Omental fat pad (tissue), 4 donors: ENCODE measurements around the gene ACAN. TPM values are rescaled to one million over a fixed set of nuclear protein-coding genes. Genes with fewer than 3 reads are reported as not detected.
A peak's percentile ranks its signal among the peaks of the same experiment; 100 is the strongest.

Experiments used
- ATAC-seq: fragments of 150-250 bp; one replicate; pipeline ENCODE4 v1.9.1; 2016; ENCODE audit warnings: mild to moderate bottlenecking, moderate library complexity; ENCODE audit not compliant: low FRiP score
- DNase-seq: peaks from one replicate; pipeline ENCODE4 v3.0.0-alpha.2; 2019; ENCODE audit warnings: low spot score
- total RNA-seq, 4 donors: library from RNA; depleted of rRNA; stranded (reverse); fragments of >200 nt; gene quantifications; one replicate each; pipeline ENCODE4 v1.1.0, GENCODE V29; 2016
- TF ChIP-seq, protein P1 (sequence below), 3 donors: fragments of 450-650 bp; IDR thresholded peaks; one replicate each; pipeline ENCODE4 v1.5.1; 2016 to 2017; ENCODE audit warnings: antibody characterized with exemption in 3 of 3, mild to moderate bottlenecking in 3 of 3, moderate library complexity in 2 of 3

Gene ACAN
- total RNA-seq, 4 donors from 2014 or later, result 0.06 to 0.12 TPM; not detected in 2

DNA sequence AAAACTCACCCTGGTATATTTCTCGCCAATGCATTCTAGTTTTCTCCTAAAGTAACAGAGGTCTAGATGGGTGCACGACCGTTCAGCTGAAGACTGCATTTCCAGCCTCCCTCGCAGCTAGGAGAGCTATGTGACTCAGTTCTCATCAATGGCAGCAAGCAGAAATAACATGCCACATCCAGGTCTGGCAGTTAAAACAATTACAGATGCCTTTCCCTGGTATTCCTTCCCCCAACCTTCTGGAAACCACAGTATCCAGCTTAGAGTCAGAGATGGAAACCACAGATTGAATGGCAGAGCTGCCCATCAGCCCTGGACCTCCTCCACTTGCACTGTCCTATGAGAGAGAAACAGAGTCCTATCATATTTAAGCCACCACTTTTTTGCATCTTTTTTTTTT lies 87.3 kb downstream of the ACAN start:
- no peak for ATAC-seq
- no peak for DNase-seq
- TF ChIP-seq, protein P1, sequence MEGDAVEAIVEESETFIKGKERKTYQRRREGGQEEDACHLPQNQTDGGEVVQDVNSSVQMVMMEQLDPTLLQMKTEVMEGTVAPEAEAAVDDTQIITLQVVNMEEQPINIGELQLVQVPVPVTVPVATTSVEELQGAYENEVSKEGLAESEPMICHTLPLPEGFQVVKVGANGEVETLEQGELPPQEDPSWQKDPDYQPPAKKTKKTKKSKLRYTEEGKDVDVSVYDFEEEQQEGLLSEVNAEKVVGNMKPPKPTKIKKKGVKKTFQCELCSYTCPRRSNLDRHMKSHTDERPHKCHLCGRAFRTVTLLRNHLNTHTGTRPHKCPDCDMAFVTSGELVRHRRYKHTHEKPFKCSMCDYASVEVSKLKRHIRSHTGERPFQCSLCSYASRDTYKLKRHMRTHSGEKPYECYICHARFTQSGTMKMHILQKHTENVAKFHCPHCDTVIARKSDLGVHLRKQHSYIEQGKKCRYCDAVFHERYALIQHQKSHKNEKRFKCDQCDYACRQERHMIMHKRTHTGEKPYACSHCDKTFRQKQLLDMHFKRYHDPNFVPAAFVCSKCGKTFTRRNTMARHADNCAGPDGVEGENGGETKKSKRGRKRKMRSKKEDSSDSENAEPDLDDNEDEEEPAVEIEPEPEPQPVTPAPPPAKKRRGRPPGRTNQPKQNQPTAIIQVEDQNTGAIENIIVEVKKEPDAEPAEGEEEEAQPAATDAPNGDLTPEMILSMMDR (IDR thresholded peaks at IDR 0.05), result no peak

DNA sequence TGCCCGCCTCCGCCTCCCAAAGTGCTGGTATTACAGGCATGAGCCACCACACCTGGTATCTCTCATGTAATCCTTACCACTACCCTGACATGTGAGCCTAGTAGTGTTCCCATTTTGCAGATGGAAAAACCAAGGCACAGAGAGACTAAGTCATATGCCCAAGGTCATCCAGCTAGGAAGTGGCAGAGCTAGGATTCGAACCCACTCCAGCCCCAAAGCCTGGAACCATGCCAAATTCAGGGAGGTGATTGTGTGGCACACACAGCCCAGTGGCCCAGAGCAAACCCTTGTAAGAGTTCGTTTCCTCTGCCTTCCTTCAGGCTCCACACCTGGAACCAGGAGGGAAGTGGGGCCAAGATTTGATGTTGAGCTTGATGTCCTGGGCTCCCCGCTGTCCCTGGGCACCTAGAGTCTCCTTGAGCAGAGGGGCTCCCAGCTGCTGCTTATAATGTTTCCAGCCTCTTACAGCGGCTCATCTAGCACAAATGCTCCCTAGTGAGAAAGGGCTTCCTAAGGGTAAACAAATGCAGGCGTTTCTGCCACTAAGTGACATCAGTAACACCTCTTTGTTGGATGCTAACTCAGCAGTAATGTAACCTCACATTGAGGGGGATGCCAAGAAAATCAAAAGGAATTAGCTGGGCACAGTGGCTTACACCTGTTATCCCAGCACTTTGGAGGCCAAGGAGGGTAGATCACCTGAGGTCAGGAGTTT lies 88.5 kb downstream of the ACAN start:
- no peak for ATAC-seq
- DNase-seq, result no peak
- TF ChIP-seq, protein P1 (IDR thresholded peaks at IDR 0.05), result no peak

GRCh38 chr15:88894348-88894818 lies 91.1 kb downstream of the ACAN start:
- TF ChIP-seq, protein P1 (IDR thresholded peaks at IDR 0.05), result no peak
- ATAC-seq (no peak), DNase-seq (no peak)

GRCh38 chr15:88894819-88895767 lies 91.9 kb downstream of the ACAN start, which contains the start of gene HAPLN3:
HAPLN3 (minus strand) TSS chr15:88895544; CDS start chr15:88887298, 8,246 bp downstream.
- peak; percentile 44 for ATAC-seq

GRCh38 chr15:88896333-88897033 lies 93.2 kb downstream of the ACAN start:
- DNase-seq (no peak), ATAC-seq (no peak)
- TF ChIP-seq, protein P1 (IDR thresholded peaks at IDR 0.05), result no peak

More at GRCh38 chr15:88894819-88895767, 91.9 kb downstream of the ACAN start, which contains the start of gene HAPLN3:
- DNase-seq, result peak; percentile 26
- TF ChIP-seq, protein P1 (IDR thresholded peaks at IDR 0.05), result no peak

- TF ChIP-seq, protein P1 (IDR thresholded peaks at IDR 0.05), result no peak
- ATAC-seq (no peak), DNase-seq (no peak)
Observed at GRCh38 chr15:88897142-88897455, 93.9 kb downstream of the ACAN start.
